ENCODE results near the gene HIRA. TPM values are rescaled to one million over a fixed set of nuclear protein-coding genes. Genes with fewer than 3 reads are reported as not detected.

Gene HIRA
- total and polyA plus RNA-seq, 9 of the 15 experiments (the other 6 are each of a cell fraction or from before 2014, with no cell fraction given), result 0.96 to 132 (median 58.4) TPM

DNA sequence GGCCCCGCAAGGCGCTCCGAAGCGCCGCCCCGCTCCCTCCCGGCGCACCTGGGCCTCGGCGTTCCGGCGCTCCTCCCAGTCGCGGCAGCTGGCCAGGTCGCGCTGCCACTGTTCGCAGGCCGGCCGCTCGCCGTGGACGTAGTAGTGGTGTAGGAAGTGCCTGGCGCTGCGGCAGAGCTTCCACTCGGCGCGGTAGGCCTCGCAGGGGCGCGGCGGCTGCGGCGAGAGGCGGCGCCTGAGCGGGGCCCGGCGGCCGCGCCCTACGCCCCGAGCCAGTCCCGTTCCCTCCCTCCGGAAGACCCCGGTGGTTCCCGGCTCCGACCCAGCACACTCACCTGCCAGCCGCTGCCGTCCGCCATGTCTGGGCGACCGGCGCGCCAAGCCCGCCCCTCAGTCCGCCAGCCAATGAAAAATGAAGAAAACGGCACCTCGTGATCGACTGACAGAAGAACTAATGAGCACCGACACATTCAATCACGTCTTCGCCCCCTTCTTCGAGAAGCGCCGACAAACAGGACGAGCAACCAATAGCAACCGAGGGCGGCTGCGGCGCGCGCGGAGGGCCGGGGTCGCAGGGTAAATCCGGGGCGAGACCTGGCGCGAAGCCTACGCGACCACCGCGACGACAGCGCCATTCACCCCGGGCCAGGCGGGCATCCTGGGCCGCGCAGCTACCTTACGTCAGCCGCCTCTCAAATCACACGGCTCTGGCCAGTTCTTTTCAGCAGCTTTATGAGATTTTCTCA is 16.0 kb upstream of the HIRA start, which contains the start of gene C22orf39 (continued):
- TF ChIP-seq, protein P1, sequence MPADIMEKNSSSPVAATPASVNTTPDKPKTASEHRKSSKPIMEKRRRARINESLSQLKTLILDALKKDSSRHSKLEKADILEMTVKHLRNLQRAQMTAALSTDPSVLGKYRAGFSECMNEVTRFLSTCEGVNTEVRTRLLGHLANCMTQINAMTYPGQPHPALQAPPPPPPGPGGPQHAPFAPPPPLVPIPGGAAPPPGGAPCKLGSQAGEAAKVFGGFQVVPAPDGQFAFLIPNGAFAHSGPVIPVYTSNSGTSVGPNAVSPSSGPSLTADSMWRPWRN (IDR thresholded peaks at IDR 0.05; ENCODE audit: low read depth), result peak; percentile 15; the same call in 1 of the 2 replicates
- TF ChIP-seq, protein P2, sequence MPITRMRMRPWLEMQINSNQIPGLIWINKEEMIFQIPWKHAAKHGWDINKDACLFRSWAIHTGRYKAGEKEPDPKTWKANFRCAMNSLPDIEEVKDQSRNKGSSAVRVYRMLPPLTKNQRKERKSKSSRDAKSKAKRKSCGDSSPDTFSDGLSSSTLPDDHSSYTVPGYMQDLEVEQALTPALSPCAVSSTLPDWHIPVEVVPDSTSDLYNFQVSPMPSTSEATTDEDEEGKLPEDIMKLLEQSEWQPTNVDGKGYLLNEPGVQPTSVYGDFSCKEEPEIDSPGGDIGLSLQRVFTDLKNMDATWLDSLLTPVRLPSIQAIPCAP (CRISPR knock-in tag; IDR thresholded peaks at IDR 0.05; ENCODE audit: borderline replicate concordance), result no peak
- TF ChIP-seq, protein P3, sequence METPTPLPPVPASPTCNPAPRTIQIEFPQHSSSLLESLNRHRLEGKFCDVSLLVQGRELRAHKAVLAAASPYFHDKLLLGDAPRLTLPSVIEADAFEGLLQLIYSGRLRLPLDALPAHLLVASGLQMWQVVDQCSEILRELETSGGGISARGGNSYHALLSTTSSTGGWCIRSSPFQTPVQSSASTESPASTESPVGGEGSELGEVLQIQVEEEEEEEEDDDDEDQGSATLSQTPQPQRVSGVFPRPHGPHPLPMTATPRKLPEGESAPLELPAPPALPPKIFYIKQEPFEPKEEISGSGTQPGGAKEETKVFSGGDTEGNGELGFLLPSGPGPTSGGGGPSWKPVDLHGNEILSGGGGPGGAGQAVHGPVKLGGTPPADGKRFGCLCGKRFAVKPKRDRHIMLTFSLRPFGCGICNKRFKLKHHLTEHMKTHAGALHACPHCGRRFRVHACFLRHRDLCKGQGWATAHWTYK (CRISPR knock-in tag; IDR thresholded peaks at IDR 0.05), result peak; percentile 94
- TF ChIP-seq, protein P4, sequence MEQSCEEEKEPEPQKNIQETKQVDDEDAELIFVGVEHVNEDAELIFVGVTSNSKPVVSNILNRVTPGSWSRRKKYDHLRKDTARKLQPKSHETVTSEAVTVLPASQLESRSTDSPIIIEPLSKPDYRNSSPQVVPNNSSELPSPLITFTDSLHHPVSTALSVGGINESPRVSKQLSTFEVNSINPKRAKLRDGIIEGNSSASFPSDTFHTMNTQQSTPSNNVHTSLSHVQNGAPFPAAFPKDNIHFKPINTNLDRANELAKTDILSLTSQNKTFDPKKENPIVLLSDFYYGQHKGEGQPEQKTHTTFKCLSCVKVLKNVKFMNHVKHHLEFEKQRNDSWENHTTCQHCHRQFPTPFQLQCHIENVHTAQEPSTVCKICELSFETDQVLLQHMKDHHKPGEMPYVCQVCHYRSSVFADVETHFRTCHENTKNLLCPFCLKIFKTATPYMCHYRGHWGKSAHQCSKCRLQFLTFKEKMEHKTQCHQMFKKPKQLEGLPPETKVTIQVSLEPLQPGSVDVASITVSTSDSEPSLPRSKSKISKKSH (CRISPR knock-in tag; IDR thresholded peaks at IDR 0.05), result peak; percentile 82
- TF ChIP-seq, protein P5, sequence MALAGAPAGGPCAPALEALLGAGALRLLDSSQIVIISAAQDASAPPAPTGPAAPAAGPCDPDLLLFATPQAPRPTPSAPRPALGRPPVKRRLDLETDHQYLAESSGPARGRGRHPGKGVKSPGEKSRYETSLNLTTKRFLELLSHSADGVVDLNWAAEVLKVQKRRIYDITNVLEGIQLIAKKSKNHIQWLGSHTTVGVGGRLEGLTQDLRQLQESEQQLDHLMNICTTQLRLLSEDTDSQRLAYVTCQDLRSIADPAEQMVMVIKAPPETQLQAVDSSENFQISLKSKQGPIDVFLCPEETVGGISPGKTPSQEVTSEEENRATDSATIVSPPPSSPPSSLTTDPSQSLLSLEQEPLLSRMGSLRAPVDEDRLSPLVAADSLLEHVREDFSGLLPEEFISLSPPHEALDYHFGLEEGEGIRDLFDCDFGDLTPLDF (CRISPR knock-in tag; IDR thresholded peaks at IDR 0.05), result peak; percentile 88
- TF ChIP-seq, protein P6, sequence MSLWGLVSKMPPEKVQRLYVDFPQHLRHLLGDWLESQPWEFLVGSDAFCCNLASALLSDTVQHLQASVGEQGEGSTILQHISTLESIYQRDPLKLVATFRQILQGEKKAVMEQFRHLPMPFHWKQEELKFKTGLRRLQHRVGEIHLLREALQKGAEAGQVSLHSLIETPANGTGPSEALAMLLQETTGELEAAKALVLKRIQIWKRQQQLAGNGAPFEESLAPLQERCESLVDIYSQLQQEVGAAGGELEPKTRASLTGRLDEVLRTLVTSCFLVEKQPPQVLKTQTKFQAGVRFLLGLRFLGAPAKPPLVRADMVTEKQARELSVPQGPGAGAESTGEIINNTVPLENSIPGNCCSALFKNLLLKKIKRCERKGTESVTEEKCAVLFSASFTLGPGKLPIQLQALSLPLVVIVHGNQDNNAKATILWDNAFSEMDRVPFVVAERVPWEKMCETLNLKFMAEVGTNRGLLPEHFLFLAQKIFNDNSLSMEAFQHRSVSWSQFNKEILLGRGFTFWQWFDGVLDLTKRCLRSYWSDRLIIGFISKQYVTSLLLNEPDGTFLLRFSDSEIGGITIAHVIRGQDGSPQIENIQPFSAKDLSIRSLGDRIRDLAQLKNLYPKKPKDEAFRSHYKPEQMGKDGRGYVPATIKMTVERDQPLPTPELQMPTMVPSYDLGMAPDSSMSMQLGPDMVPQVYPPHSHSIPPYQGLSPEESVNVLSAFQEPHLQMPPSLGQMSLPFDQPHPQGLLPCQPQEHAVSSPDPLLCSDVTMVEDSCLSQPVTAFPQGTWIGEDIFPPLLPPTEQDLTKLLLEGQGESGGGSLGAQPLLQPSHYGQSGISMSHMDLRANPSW (CRISPR knock-in tag; IDR thresholded peaks at IDR 0.05), result peak; percentile 99
- TF ChIP-seq ETS2 (tag; IDR thresholded peaks at IDR 0.05; ENCODE audit: borderline replicate concordance, poor library complexity, severe bottlenecking) (no peak), POLR2A (conservative IDR thresholded peaks at IDR 0.05) (peak; percentile 97), PCBP1 (IDR thresholded peaks at IDR 0.05; ENCODE audit: low read depth, low read length, poor library complexity, severe bottlenecking) (peak; percentile 89), ESRRB (CRISPR knock-in tag; IDR thresholded peaks at IDR 0.05; ENCODE audit: borderline replicate concordance) (no peak), SMAD4 (CRISPR knock-in tag; conservative IDR thresholded peaks at IDR 0.05) (peak; percentile 96)
- TF ChIP-seq, protein P7, sequence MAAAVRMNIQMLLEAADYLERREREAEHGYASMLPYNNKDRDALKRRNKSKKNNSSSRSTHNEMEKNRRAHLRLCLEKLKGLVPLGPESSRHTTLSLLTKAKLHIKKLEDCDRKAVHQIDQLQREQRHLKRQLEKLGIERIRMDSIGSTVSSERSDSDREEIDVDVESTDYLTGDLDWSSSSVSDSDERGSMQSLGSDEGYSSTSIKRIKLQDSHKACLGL (CRISPR knock-in tag; IDR thresholded peaks at IDR 0.05; ENCODE audit: borderline replicate concordance, poor library complexity, severe bottlenecking), result peak; percentile 72
- TF ChIP-seq, protein P8, sequence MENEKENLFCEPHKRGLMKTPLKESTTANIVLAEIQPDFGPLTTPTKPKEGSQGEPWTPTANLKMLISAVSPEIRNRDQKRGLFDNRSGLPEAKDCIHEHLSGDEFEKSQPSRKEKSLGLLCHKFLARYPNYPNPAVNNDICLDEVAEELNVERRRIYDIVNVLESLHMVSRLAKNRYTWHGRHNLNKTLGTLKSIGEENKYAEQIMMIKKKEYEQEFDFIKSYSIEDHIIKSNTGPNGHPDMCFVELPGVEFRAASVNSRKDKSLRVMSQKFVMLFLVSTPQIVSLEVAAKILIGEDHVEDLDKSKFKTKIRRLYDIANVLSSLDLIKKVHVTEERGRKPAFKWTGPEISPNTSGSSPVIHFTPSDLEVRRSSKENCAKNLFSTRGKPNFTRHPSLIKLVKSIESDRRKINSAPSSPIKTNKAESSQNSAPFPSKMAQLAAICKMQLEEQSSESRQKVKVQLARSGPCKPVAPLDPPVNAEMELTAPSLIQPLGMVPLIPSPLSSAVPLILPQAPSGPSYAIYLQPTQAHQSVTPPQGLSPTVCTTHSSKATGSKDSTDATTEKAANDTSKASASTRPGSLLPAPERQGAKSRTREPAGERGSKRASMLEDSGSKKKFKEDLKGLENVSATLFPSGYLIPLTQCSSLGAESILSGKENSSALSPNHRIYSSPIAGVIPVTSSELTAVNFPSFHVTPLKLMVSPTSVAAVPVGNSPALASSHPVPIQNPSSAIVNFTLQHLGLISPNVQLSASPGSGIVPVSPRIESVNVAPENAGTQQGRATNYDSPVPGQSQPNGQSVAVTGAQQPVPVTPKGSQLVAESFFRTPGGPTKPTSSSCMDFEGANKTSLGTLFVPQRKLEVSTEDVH (IDR thresholded peaks at IDR 0.05; ENCODE audit: low read depth, partially characterized antibody), result peak; percentile 86
